ENCODE results near the gene C19orf47.

GRCh38 chr19:40357640-40358039 is 9.4 kb upstream of the C19orf47 start:
- TF ChIP-seq EP300 (conservative IDR thresholded peaks at IDR 0.05; ENCODE audit: poor library complexity, severe bottlenecking), result no peak
- TF ChIP-seq, protein P1, sequence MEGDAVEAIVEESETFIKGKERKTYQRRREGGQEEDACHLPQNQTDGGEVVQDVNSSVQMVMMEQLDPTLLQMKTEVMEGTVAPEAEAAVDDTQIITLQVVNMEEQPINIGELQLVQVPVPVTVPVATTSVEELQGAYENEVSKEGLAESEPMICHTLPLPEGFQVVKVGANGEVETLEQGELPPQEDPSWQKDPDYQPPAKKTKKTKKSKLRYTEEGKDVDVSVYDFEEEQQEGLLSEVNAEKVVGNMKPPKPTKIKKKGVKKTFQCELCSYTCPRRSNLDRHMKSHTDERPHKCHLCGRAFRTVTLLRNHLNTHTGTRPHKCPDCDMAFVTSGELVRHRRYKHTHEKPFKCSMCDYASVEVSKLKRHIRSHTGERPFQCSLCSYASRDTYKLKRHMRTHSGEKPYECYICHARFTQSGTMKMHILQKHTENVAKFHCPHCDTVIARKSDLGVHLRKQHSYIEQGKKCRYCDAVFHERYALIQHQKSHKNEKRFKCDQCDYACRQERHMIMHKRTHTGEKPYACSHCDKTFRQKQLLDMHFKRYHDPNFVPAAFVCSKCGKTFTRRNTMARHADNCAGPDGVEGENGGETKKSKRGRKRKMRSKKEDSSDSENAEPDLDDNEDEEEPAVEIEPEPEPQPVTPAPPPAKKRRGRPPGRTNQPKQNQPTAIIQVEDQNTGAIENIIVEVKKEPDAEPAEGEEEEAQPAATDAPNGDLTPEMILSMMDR (IDR thresholded peaks at IDR 0.05; ENCODE audit: poor library complexity, severe bottlenecking), result no peak

All from neural cell (in vitro differentiated cells).